ENCODE data around the gene C4orf50.

C4orf50 gene

DNA sequence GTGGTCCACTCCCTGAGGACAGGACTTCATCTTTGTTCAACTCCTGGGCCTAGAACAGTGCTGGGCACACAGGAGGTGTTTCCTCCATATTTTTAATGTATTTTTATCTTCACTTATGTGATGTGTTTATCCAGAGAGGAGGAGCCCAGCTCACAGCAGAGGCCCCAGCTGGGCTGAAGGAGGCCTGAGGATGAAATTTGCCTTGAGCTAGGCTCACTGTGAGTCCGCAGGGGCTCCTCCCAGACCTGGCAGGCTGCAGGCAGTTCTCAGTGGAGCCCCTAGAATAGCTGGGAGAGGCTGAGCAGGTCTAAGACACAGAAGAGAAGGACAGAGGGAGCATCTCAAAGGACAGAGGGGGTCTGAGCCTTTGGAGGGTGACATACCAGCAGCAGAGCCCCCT, 26.8 kb downstream of the C4orf50 start:
- no peak for DNase-seq

DNA sequence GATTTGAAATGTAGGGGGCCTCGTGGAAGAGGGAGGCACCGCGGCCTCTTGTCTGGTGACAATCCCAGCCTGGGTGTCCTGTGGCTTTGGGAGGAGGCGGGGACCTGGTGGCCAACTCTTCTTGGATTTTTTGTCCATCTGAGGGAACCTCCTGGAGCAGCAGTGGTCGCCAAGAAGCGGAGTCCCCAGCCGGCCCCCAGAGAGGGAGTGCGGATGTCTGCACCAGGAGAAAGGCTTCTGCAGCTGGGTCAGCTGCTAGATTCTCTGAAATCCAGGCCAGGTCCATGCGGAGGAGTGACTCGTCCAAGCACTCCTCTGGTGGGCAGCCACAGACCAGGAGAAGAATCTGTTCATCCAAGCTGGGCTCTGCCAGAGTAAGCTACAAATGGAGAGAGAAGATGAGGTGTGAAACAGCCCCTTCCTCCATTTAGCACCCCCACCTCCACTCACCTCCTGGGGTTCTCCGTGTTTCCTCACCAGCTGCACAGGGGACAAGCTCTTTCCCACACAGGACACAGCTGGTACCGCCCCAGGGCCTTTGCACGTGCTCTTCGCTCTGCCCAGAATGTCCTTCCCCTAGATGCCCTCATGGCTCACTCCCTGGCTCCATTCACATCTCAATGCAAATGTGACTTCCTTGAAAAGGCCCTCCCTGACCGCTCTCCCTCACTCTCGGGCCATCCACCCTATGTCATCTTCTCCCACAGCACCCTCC, 27.6 kb downstream of the C4orf50 start:
- DNase-seq = no peak

DNA sequence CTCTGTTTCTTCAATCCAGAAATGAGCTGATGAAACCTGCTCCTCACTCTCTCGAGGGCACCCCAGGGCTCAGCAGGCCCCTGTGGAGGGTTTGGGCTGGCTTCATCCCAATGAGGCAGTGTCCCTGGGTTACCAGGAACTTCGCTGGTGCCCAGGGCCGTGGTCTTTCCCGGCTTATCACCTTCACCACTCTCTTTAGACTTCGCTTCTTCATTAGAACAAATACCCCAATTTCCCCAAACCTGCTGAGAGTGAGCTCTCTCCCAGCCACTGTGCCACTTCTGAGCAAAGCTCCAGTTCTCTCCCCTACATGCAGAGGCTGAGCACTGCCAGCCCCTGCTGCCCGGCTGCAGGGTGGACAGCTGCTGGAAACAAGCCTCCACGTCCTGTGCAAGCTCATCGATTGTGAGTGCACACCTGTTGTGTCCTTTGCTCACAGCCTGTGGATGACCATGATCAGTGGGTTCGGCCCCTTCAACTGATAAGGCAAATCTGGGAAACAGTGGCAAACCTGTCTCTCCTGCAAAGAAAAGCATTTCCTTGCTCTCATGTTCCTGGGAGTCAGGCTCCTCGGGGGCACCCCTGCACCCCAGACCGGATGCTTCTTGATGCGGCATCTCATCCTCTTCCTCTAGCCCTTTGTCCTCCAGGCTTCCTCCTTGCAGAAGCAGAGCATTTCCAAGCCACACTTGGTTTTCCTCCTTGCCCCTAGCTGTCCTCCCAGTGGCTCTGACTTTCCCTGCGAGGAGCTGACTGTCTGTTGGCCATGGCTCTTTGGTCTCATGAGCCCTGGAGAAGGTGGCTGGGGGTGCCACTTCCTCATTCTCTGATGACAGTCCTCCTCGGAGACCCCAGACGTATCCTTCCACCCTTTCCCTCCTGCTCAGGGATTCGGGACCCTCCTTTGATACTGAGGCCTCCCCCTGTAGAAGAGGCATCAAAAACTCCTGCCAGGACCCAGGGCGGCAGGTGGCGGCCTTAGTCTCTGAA, 28.7 kb downstream of the C4orf50 start:
- no peak for DNase-seq

DNA sequence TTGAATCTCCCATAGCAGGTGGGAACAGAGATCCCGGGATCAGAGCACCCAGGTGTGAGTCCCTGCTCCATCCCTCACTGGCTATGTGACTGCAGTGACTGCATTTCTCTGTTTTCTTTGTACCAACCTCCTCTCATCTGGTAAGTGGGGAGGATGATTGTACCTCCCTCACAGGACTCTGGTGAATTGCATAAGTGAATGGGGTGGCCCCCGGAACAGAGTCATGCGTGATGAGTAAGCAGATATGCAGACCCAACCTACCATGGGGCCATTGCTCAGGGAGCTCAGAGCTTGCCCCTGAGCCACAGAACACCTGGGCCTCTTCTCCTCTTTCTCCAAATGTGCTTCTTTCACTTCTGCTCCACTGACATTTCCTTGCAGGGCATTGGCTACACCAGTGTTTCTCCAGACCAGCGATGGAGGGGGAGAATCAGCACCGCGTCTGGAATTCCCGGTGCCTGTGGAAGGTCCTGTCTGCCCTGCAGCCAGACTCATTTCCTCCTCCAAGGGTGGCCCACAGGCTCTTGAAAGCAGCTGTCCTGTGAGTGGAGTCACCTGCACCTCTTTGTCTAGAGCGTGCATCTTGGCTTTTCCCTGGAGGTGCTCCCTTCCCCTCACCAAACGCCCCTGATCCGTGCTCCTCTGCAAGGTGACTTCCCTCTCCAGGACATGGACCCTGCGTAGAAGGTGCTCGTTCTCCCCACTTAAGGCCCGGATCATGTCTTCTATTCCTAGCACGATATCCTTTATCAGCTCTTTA, 30.0 kb downstream of the C4orf50 start:
- no peak for DNase-seq

DNA sequence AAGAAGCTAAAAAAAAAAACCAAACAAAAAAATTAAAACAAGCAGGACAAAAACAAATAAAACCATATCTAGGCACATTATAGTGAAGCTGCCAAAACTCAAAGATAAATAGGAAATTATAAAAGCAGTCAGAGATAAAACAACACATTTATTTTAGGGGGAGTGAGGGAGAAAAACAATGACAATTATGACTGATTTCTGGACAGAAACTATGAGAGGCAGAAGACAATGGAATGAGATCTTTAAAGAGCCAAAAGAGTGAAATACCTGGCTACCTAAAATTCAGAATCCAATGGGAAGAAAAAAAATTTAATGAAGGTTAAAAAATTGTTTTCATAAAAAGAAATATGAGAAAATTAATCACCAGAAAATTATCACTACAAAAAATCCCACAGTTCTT, 33.4 kb downstream of the C4orf50 start:
- DNase-seq = no peak

- DNase-seq = no peak
Measured at GRCh38 chr4:5982156-5982973, 35.9 kb downstream of the C4orf50 start.

DNA sequence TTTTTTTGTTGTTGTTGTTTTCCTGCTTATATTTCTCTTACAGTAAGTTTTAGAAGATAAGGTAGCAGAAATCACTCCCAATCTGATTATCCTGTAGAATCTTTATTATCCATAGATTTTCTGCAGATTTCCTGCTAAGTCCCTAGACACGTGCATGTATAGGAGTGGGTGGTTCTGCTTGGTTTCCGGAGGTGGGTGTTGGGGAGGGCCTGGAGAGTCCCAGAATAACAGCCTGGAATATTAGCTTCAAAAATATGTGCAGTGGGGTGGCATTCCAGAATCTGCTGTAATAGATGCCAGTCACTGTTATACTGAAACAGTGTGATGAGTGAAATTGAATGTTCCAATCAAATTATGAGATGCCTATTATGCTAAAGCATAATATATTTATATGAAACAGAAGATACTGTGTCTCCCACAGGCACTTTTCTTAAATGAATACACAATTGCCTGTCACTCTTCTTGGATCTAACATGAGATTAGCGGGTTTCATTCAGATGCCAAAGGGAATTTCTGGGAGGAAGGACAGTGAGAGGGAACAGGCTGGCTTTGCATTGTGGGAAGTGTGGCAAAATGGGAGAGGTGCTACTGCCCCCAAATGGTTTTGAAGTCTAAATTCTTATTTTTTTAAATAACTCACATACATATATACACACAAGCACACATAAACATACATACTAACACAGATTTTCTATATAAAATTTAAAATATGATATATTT, 37.6 kb downstream of the C4orf50 start:
- peak; percentile 24 for DNase-seq

- DNase-seq = peak; percentile 50
Measured at GRCh38 chr4:5979981-5980380, 38.2 kb downstream of the C4orf50 start.

DNA sequence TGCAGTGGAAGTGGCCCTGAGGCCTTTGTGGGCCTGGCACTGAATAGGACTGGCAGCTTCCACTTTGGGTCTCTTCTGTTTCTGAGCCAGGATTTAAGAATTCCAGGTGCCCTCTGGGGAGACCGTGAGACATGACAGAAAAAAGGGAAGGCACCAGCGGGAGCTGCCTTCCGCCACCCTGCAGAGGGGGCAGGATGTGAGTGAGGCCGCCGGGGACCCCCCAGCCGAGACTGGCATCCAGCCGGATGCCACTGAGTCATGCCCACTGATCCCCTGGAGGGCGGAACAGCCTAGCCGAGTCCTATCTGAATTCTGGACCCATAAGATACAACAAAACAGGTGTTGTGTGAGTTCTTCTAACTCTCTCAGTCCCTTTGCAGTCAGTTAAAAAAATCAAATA, 41.3 kb downstream of the C4orf50 start:
- DNase-seq = no peak

DNA sequence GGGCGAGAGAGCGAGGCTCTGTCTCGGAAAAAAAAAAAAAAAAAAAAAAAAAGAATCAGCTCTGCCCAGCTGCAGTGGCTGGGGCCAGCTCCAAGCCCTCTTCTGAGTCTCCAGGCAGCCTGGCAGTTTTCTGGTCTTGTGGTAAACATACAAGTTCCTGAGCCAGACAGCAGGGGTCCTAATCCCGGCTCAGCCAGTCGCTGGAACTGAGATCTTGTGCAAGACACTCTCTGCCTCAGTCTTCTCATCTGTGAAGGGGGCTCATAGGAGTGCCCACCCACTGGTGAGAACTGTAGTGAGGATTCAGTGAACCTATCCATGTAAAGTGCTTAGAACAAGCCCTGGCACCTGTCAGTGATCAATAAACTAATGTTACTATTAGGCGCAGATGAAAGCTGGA, 41.8 kb downstream of the C4orf50 start:
- DNase-seq = no peak

DNA sequence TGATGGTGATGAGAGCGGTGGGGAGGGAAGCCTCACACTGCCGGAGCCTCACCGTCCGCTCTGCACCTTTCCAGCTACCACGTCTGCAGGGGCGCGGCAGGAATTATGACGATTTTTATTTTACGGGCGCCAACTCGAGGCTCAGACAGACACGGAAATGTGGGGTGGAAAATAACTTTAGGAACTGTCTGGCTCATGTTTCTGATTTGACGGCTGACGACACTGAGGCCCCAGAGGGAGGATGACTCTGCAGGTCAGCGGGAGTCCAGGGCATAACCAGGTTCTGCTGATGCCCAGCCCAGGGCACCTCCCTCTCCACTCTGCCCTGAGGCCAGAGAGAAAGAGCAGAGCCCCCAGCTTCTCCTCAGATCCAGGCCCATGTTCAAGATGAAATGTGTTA, 43.9 kb downstream of the C4orf50 start:
- no peak for DNase-seq

GRCh38 chr4:5973486-5974220, 44.6 kb downstream of the C4orf50 start:
- DNase-seq = no peak

DNA sequence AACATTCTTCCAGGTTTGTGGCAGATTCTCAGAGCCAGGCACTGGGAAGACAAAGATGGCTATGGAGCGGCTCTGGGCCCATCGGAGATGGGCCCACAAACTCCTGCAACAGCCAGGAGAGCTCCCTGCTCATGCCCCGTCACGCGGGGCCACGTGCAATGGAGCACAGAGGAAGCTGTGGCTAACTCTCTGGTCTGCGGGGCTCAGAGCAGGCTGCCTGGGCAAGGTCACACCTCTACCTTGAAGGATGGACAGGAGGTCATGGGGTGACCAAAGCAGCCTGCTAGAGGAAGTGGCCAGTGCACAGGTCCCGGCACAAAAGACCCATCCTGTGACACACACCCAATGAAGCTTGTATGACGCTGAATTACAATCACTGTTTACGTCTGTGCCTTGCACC, 45.2 kb downstream of the C4orf50 start:
- DNase-seq = no peak

DNA sequence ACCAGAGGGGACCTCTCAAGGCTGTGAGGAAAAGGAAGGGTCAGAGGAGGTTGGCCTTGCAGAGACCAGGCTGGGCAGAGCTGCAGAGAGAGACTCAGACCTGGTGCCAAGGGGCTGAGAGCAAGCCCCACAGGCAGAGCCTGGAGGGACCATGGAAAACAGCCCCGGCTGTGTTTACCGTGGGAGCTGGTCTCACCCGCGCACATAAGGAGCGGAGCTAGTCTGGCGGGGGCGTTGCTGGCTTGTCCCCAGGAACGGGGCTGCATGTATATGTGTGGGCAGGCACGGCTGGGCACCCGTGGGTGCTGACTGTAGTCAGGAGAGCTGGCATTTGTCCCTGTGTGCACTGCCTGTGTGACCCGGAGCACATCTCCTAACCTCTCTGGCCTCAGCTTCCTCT, 45.7 kb downstream of the C4orf50 start:
- no peak for DNase-seq

DNA sequence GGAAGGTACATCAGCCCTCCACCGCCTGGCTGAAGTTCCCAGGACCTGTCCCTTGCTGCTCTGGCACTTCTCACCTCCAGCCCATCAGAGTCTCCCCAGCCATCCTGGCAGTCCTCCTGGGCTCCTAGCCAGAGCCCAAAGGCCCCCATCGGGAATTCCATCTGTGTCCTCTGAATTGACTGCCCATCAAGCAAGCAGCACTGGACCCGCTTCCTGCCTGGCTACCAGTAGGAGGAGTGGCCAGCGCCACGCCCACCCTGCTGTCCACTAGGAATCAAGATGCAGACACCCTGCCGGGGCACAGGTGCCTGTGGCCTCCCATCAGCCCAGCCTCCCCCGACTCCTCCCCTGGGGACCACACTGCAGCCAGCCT, 47.2 kb downstream of the C4orf50 start:
- DNase-seq = no peak

DNA sequence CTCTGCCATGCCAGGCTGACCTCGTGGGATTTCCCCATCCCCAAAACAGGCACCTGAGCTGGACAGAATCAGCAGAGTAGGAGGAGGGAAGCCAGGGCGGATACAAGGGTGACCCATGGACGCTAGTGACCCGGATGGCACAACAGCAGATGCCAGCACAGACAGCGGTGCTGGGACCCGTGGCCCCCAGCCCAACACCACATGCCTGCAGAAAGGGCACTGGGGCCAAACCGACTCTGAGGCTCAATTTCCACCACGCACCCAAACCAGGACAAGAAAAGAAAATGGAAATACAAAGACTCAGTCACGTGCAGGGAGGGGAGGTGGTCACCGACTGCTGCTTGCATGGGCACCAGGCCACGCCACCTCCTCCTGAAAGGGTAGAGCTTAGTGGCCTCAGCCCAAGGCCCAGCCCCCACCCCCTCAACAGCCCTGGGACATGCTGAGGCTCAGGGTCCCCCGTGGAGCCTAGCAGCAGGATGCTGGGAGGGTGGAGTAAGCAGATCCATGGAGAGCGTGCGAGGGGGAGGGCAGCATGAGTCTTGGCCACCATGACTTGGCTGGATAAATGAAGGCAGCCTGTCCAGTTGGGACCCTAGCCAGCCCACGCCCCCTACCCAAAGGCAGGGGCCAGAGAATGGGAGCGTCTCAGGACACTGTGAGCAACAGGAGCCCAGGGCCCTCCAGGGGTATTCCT, 47.7 kb downstream of the C4orf50 start:
- no peak for DNase-seq

DNA sequence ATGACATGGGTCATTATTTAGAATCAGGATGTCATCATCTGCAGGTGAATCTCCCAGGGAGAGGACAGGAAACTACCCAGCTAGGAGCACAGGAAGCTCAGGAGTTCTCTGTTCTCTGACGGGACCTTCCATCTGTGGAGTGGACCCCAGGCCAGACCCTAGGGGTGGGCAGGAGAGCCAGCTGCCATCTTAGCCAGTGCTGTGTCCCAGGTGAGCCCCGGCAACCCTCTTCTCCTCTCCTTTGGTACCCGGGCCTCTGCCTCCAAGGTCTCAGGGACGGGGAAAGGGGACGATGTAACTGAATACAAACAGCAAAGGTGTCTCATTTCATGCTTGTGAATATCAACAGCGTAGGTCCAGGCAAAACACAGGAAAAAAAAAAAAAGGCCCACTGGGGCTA, 48.5 kb downstream of the C4orf50 start:
- no peak for DNase-seq

DNA sequence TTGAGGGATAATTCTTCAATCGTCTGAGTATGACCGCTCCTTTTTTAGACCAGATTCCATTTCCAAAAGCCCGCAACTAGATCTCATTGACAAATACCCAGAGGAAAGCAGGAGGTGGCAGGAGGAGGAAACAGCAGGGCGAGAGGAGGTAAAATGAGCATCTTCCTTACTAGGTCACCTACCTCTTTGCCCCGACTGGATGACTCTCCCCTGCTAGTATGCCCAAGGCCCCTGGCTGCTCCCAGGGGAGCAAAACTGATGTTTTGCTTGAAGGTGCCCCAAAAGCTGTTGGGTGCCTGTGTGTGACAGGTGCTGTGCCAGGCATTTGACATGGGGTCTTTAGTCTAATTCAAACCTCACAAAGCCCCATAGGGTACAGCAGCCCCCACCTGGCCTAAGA, 48.9 kb downstream of the C4orf50 start:
- DNase-seq = no peak

DNA sequence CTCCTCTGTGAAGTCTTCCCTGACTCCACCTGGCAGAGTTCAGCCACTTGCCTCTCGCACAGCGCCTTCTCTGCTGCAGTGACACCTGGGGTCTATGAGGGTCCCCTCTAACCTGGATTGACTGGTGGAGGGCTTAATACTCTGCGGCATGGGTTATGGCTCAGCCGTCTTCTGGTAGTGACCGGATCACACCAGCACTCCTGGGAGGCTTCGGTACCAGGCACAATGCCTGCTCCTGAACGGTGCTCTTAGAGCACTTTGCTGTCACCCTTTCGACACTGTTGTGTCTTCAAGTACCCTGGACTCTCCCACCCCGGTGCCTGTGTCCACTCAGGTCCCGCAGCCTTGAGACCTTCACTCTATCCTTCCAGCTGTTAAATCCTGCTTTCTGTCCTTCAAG, 50.0 kb downstream of the C4orf50 start:
- no peak for DNase-seq

GRCh38 chr4:5967783-5968182, 50.4 kb downstream of the C4orf50 start:
- no peak for DNase-seq

GRCh38 chr4:5965225-5965624, 53.0 kb downstream of the C4orf50 start:
- DNase-seq = no peak
